ENCODE data around the gene BBS9. TPM values are rescaled to one million over a fixed set of nuclear protein-coding genes. Genes with fewer than 3 reads are reported as not detected.

The BBS9 gene
- total RNA-seq, 1 donor from 2014 or later = 31.2 TPM

DNA sequence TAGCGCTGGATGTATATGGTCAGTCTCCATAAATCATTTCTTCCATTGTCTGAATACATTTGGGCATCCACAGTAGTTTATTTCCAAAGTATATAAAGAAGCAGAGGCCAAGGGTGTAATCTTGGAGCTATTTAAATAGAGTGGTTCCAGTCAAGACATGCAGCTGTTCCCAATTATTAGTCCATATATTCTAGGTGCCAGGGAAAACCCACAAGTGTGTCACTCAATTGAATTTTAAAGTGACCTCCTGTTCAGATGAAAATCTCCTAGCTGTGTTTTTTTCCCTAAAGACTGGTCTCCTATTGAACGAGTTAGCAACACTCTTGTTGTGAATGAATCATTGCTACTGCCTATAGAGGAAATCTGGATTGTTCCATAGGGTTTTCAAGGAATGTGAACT lies 515.7 kb downstream of the BBS9 start:
- Histone ChIP-seq H3K9me3 (no peaks in the 10 kb centered on the region), H3K4me1 (peaks cover 5% of the 10 kb centered on the region), H3K27ac (no peak overlapping the region), H3K36me3 (peaks cover 0 to 6% of the 10 kb centered on the region in 2 donors), H3K27me3 (no peaks in the 10 kb centered on the region), H3K4me3 (no peak overlapping the region)
- TF ChIP-seq, protein P1, sequence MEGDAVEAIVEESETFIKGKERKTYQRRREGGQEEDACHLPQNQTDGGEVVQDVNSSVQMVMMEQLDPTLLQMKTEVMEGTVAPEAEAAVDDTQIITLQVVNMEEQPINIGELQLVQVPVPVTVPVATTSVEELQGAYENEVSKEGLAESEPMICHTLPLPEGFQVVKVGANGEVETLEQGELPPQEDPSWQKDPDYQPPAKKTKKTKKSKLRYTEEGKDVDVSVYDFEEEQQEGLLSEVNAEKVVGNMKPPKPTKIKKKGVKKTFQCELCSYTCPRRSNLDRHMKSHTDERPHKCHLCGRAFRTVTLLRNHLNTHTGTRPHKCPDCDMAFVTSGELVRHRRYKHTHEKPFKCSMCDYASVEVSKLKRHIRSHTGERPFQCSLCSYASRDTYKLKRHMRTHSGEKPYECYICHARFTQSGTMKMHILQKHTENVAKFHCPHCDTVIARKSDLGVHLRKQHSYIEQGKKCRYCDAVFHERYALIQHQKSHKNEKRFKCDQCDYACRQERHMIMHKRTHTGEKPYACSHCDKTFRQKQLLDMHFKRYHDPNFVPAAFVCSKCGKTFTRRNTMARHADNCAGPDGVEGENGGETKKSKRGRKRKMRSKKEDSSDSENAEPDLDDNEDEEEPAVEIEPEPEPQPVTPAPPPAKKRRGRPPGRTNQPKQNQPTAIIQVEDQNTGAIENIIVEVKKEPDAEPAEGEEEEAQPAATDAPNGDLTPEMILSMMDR (IDR thresholded peaks at IDR 0.05) = no peak
- no peak for TF ChIP-seq POLR2AphosphoS5 (IDR thresholded peaks at IDR 0.05; ENCODE audit: insufficient read depth in 1 of 2, low read depth in 1 of 2)
- TF ChIP-seq POLR2A (IDR thresholded peaks at IDR 0.05) = no peak
- intact Hi-C loops (cut with DNase I) = no loop called here
- no peak for DNase-seq (ENCODE audit: extremely low spot score in 2 of 2)

DNA sequence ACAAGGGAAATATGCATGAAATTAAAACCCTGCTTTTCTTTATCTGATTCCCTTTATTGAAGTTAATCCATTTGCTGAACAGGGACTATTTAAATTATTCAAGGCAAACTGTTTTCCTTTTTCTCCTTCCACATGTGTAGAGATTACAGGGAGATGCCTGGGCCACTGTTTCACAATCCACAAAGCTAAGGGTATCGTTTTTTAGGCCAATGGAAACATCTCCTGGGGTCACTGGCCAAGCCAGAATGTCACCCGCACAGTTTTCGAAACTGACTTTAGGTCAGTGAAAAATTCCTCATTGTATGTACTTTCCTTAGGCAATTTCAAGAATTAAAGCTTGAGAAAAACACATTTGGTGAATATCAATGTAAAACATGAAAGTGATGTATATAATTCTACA lies 516.8 kb downstream of the BBS9 start:
- Histone ChIP-seq H3K27ac (no peak overlapping the region), H3K9me3 (no peaks in the 10 kb centered on the region), H3K4me3 (no peak overlapping the region), H3K36me3 (peaks cover 0 to under 1% of the 10 kb centered on the region in 2 donors), H3K4me1 (peaks cover 5% of the 10 kb centered on the region), H3K27me3 (no peaks in the 10 kb centered on the region)
- TF ChIP-seq POLR2A (IDR thresholded peaks at IDR 0.05) (no peak), POLR2AphosphoS5 (IDR thresholded peaks at IDR 0.05; ENCODE audit: insufficient read depth in 1 of 2, low read depth in 1 of 2) (no peak)
- TF ChIP-seq, protein P1 (IDR thresholded peaks at IDR 0.05) = no peak
- DNase-seq (ENCODE audit: extremely low spot score in 2 of 2) = no peak
- intact Hi-C loops (cut with DNase I) = no loop called here

DNA sequence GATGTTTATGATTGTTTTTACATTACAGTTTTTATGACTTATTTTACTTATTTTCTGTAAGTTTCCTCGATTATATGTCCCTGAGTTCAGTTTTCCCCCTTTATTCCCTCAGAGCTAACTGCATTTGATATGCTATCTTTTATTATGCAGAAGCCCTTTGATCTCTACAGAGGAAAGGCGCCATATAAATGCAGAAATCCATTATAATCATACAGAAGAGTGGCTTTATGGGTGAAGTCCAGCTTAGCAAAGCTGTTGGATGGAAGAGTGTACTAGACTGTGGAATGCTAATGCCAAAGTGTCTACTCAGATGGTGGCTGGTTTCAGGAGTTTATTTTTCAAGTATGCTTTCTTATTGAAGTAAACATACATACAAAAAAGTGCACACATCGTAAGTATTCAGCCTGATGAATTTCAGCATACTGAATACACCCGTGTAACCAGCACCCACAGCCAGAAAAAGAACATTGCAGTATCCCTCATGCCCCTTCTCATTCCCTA lies 517.6 kb downstream of the BBS9 start:
- TF ChIP-seq POLR2AphosphoS5 (IDR thresholded peaks at IDR 0.05; ENCODE audit: insufficient read depth in 1 of 2, low read depth in 1 of 2) = no peak
- TF ChIP-seq, protein P1 (IDR thresholded peaks at IDR 0.05) = no peak
- no peak for TF ChIP-seq POLR2A (IDR thresholded peaks at IDR 0.05)
- Histone ChIP-seq H3K27ac (no peak overlapping the region), H3K36me3 (no peaks in the 10 kb centered on the region), H3K4me1 (peaks cover 5% of the 10 kb centered on the region), H3K9me3 (no peaks in the 10 kb centered on the region), H3K4me3 (no peak overlapping the region), H3K27me3 (no peaks in the 10 kb centered on the region)
- intact Hi-C loops (cut with DNase I) = no loop called here
- DNase-seq (ENCODE audit: extremely low spot score in 2 of 2) = no peak

DNA sequence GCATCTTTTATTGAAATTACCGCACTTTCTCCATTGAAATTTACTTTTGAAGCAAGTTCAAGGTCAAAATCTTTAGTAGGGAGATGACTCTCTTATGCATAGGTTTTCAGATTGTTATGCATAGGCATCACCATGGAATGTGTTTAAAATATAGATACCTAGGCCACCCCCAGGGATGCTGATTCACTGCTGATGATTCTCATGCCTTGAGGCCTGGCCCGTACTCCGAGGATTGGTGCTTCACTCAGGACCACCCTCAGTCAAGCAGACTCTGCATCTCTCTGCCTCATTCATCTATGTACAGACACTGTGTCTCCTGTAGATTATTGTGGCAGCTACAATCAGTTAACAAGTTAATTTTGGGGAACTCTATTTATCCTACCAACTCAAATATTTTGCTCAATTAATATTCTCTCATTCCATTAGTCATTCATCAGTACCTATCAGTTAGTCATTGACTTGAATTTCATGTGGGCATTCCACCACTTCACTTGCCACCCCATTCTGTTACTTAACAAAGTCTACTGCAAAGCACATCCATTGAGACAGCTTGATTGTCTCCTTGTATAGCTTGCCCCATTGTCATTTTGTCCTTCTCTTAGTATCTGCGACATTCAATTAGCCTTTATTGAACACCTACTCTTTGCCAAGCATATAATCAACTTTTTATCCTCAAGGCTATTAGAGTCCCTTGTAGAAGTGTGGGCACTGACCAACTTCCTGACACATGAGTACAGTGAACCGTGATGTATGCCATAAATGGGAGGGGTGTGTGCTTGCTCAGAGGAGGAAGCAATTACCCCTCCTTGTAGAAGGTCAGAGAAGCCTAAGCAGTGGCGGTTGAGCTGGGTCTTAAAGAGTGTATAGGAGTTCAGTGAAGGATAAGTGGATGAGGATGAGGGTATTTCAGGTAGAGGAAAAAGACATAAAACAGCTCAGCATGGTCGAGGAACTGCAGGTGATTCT lies 520.4 kb downstream of the BBS9 start:
- no peak for DNase-seq (ENCODE audit: extremely low spot score in 2 of 2)
- TF ChIP-seq, protein P1 (IDR thresholded peaks at IDR 0.05) = no peak
- TF ChIP-seq POLR2A (IDR thresholded peaks at IDR 0.05) (no peak), POLR2AphosphoS5 (IDR thresholded peaks at IDR 0.05; ENCODE audit: insufficient read depth in 1 of 2, low read depth in 1 of 2) (no peak)
- no peak overlapping the region for H3K4me3 ChIP-seq

DNA sequence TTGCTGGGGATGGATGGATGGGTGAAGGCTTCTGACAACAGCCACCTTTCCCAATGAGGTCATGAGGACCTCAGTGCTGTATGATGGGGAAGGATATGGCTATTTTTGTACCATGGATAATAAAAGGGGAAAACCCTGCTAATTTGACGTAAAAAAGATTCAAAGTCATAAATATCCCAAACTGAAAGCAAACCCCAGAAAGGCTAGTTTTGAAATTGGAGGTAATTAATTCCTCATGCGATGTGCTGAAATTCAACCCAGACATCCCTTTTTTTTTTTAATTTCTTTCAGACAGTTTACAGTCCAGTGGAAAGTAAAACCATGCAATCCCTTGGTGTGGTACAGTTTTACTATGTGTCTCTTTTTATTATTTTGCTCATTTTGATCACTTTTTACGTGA lies 521.5 kb downstream of the BBS9 start:
- intact Hi-C loops (cut with DNase I) = no loop called here
- TF ChIP-seq, protein P1 (IDR thresholded peaks at IDR 0.05) = no peak
- no peak for TF ChIP-seq POLR2AphosphoS5 (IDR thresholded peaks at IDR 0.05; ENCODE audit: insufficient read depth in 1 of 2, low read depth in 1 of 2)
- TF ChIP-seq POLR2A (IDR thresholded peaks at IDR 0.05) = no peak

More for the DNA sequence above, 520.4 kb downstream of the BBS9 start:
- Histone ChIP-seq H3K36me3 (no peaks in the 10 kb centered on the region), H3K27ac (no peak overlapping the region), H3K9me3 (no peaks in the 10 kb centered on the region), H3K27me3 (no peaks in the 10 kb centered on the region), H3K4me1 (peaks cover 5% of the 10 kb centered on the region)
- intact Hi-C loops (cut with DNase I) = no loop called here

More for the DNA sequence above, 521.5 kb downstream of the BBS9 start:
- Histone ChIP-seq H3K4me3 (no peak overlapping the region), H3K36me3 (no peaks in the 10 kb centered on the region), H3K27ac (peak overlapping the region; percentile 1), H3K27me3 (no peaks in the 10 kb centered on the region), H3K9me3 (no peaks in the 10 kb centered on the region), H3K4me1 (no peaks in the 10 kb centered on the region)
- DNase-seq (ENCODE audit: extremely low spot score in 2 of 2) = no peak
